ENCODE measurements around the gene HPSE2.

Gene HPSE2

GRCh38 chr10:98483658-98484057 is 752.0 kb downstream of the HPSE2 start:
- Histone ChIP-seq H3K4me3 (ENCODE audit: insufficient read depth, low read length, poor library complexity, severe bottlenecking) (no peak overlapping the region), H3K27me3 (ENCODE audit: low read length) (no peaks in the 10 kb centered on the region), H3K79me2 (ENCODE audit: insufficient read depth, low read length) (no peaks in the 10 kb centered on the region), H2AFZ (ENCODE audit: low read depth, low read length, severe bottlenecking) (no peak overlapping the region), H3F3A (ENCODE audit: insufficient read depth) (no peaks in the 10 kb centered on the region), H3K4me2 (ENCODE audit: low read depth, low read length, poor library complexity, severe bottlenecking) (no peak overlapping the region), H4K20me1 (ENCODE audit: low read depth, low read length) (no peaks in the 10 kb centered on the region), H3K36me3 (ENCODE audit: low read length) (no peaks in the 10 kb centered on the region), H3K27ac (ENCODE audit: low read depth, low read length) (no peak overlapping the region), H3K9me3 (ENCODE audit: insufficient read depth, low read length) (no peaks in the 10 kb centered on the region), H3K9me2 (replicated peaks; ENCODE audit: insufficient read depth, low read length) (no peaks in the 10 kb centered on the region), H3K9ac (ENCODE audit: low read length) (no peak overlapping the region)
- TF ChIP-seq CTCF (IDR thresholded peaks at IDR 0.05; ENCODE audit: insufficient read depth, low read length, poor library complexity, severe bottlenecking) (no peak), EZH2phosphoT487 (conservative IDR thresholded peaks at IDR 0.05; ENCODE audit: low read length) (no peak)

- Histone ChIP-seq H3K9me2 (replicated peaks; ENCODE audit: insufficient read depth, low read length) (no peaks in the 10 kb centered on the region), H3K27ac (ENCODE audit: low read depth, low read length) (no peak overlapping the region), H2AFZ (ENCODE audit: low read depth, low read length, severe bottlenecking) (no peak overlapping the region), H3K4me2 (ENCODE audit: low read depth, low read length, poor library complexity, severe bottlenecking) (no peak overlapping the region), H3K9ac (ENCODE audit: low read length) (no peak overlapping the region), H3K4me3 (ENCODE audit: insufficient read depth, low read length, poor library complexity, severe bottlenecking) (no peak overlapping the region), H3K79me2 (ENCODE audit: insufficient read depth, low read length) (no peaks in the 10 kb centered on the region), H4K20me1 (ENCODE audit: low read depth, low read length) (no peaks in the 10 kb centered on the region), H3K9me3 (ENCODE audit: insufficient read depth, low read length) (no peaks in the 10 kb centered on the region), H3K36me3 (ENCODE audit: low read length) (no peaks in the 10 kb centered on the region), H3F3A (ENCODE audit: insufficient read depth) (no peaks in the 10 kb centered on the region), H3K27me3 (ENCODE audit: low read length) (no peaks in the 10 kb centered on the region)
- no peak for TF ChIP-seq CTCF (IDR thresholded peaks at IDR 0.05; ENCODE audit: insufficient read depth, low read length, poor library complexity, severe bottlenecking)
- no peak for TF ChIP-seq EZH2phosphoT487 (conservative IDR thresholded peaks at IDR 0.05; ENCODE audit: low read length)
Measured at GRCh38 chr10:98482096-98482495, 753.6 kb downstream of the HPSE2 start.

GRCh38 chr10:98481404-98481945 is 754.2 kb downstream of the HPSE2 start:
- no peak for TF ChIP-seq EZH2phosphoT487 (conservative IDR thresholded peaks at IDR 0.05; ENCODE audit: low read length)
- no peak for TF ChIP-seq CTCF (IDR thresholded peaks at IDR 0.05; ENCODE audit: insufficient read depth, low read length, poor library complexity, severe bottlenecking)
- no peak overlapping the region for H3K4me2 ChIP-seq (ENCODE audit: low read depth, low read length, poor library complexity, severe bottlenecking)
- H3K27ac ChIP-seq (ENCODE audit: low read depth, low read length): no peak overlapping the region
- H3K79me2 ChIP-seq (ENCODE audit: insufficient read depth, low read length): no peaks in the 10 kb centered on the region
- H3K9ac ChIP-seq (ENCODE audit: low read length): no peak overlapping the region
- no peaks in the 10 kb centered on the region for H3K9me3 ChIP-seq (ENCODE audit: insufficient read depth, low read length)
- no peaks in the 10 kb centered on the region for H3K9me2 ChIP-seq (replicated peaks; ENCODE audit: insufficient read depth, low read length)
- no peaks in the 10 kb centered on the region for H3K36me3 ChIP-seq (ENCODE audit: low read length)
- H3K27me3 ChIP-seq (ENCODE audit: low read length): no peaks in the 10 kb centered on the region
- H4K20me1 ChIP-seq (ENCODE audit: low read depth, low read length): no peaks in the 10 kb centered on the region
- no peaks in the 10 kb centered on the region for H3F3A ChIP-seq (ENCODE audit: insufficient read depth)
- H2AFZ ChIP-seq (ENCODE audit: low read depth, low read length, severe bottlenecking): no peak overlapping the region
- no peak overlapping the region for H3K4me3 ChIP-seq (ENCODE audit: insufficient read depth, low read length, poor library complexity, severe bottlenecking)
